COLO668 (cell line): ENCODE data around the gene CSNK2B.

ENCODE experiments used
- DNase-seq: peaks from one replicate; lab custom pipeline; 2025; ENCODE audit not compliant: unreplicated experiment; lab: John Stamatoyannopoulos, UW

Gene CSNK2B

DNA sequence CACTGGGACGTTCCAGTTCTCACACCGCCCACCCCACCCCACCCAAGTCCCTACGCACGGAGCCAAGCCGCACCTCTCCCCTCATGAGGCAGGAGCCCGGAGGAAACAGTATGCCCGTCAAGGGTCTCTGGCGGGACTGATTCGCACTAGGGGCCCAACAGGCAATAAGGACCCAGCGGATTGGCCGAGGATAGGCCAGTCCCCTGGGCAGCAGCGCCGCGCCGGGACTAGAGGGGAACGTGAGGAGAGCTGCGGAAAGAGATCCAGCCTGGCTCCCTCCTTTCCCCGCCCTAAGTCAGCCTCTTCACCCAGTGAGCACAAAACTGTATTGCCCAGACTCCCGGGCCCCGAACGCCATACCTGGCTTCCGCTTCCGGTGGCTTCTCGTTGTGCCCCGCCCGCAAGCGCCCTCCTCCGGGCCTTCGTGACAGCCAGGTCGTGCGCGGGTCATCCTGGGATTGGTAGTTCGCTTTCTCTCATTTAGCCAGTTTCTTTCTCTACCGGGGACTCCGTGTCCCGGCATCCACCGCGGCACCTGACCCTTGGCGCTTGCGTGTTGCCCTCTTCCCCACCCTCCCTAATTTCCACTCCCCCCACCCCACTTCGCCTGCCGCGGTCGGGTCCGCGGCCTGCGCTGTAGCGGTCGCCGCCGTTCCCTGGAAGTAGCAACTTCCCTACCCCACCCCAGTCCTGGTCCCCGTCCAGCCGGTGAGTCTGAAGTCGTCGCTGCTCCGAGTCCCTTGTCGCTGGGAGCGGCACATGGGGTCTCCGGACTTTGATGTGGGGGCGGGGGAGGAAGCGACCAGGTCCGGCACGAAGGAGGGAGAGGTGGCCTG, at the start of gene CSNK2B:
Gene CSNK2B (plus strand): TSS at position 580 of the 836 bp plus-strand sequence. CDS start 752 bp downstream, outside the sequence.
- peak; percentile 94 for DNase-seq

DNA sequence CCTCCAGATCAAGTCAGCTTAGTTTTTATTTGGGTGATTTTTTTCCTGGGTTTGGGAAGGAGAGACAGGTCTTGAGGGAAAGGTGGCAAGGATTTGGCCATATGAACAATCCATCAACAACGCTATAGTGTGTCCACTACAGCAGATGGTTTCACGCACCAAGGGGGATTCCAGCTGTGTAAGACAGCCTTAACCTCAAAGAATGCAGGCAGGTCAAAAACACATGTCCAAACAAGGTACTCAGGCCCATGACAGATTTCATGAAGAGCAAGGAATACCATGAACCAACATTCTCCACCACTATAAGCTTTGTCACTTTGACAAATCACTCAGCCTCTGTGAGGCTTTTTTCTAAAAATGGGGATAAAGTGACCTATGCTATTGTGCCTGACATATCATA, 48.9 kb upstream of the CSNK2B start:
- no peak for DNase-seq

DNA sequence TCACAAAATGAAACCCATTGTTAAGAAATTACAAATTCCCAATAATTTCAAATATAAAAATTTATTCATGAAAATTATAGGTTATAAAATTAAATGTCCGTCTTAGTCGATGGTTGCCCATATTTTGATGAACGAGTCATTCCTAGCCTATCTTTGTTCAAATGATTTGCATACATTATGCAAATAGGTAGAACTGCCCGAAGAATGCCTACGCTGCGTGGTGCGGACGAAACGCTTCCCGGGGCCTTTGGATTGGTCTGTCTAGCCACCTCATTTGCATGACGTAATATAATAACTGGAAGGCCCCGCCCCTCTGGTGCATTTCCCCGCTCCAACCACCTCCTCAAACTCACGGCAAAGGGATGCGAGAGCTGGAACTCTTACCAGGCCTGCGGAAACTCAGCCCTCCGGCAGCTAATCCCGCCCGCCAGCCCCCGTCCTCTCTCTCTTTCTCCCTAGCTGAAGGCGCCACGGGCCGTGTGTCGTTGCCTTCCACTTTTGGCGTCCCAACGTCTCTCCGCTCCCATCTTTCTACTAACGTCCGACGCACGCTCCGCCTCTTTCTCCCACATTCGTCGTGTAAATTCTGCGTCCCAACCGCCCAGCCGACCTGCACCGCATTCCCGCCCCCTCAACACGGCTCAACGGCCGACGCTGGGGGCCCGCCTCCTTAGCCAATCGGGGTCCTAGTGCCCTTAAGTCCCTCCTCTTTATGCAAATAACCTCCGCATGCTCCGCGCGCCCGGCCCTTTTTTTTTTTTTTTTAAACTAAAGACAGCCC, 45.9 kb upstream of the CSNK2B start:
- DNase-seq, result peak; percentile 98

DNA sequence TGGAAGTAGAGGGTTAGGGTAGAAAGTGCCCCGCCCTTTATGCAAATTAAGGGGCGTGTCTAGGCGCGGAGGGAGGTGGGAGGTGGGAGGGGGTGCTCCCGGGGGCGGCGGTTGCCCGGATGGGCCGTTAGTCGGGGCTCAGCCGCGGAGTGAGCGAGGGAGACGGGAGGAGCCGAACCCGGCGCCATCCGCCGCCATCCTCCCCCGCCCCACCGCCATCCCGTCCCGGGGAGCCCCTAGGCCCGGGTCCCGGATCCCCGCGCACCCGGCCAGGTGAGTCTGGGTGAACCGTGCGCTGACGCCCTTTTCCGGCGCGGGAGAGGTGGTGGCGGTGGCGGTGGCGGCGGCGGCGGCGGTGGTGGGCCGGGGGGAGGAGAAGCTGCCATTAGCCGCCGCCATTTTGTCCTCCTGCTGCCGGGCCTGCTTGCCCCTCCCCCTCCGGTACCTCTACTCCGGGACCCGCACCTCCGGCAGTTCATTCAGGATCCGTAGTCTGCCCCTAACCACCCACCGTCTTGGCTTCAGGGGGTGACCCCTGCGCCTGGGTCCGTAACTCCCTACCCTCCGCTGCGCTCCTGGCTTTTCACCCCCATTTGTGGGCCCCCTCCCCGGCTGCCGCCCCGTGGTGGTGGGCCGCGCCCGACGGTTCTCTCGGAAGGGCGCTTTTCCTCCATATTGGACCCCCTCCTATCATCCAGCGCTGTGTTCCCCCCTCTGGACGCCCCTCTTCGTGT, 45.1 kb upstream of the CSNK2B start, which contains the start of gene PRRC2A:
Gene PRRC2A (plus strand): TSS at position 130 of the 734 bp plus-strand sequence. CDS start 2,075 bp downstream, outside the sequence.
- peak; percentile 98 for DNase-seq

GRCh38 chr6:31621320-31621939, 44.5 kb upstream of the CSNK2B start:
- DNase-seq, result no peak

- peak; percentile 1 for DNase-seq
Measured at GRCh38 chr6:31621991-31622390, 43.9 kb upstream of the CSNK2B start.

- DNase-seq, result no peak
Measured at GRCh38 chr6:31622684-31623091, 43.2 kb upstream of the CSNK2B start.

GRCh38 chr6:31624070-31624469, 41.8 kb upstream of the CSNK2B start:
- no peak for DNase-seq

DNA sequence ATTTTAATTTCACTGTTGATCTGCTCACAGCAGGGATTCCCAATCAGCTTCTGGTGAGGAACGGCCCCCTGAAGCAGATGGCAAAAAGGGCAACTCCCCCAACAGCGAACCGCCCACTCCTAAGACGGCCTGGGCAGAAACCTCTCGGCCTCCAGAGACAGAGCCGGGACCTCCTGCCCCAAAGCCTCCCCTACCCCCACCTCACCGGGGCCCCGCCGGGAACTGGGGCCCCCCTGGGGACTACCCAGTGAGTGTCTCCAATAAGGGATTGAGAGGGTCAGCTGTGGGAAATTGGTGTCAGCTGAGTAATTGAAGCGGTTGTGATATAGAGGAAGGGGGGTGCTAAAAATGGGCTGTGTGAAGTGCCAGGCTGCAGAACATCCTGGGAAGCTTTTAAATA, 38.9 kb upstream of the CSNK2B start:
- no peak for DNase-seq

- DNase-seq, result no peak
Measured at GRCh38 chr6:31627690-31628287, 38.1 kb upstream of the CSNK2B start.

GRCh38 chr6:31629014-31629413, 36.9 kb upstream of the CSNK2B start:
- DNase-seq, result no peak

GRCh38 chr6:31630177-31630934, 35.5 kb upstream of the CSNK2B start:
- no peak for DNase-seq

DNA sequence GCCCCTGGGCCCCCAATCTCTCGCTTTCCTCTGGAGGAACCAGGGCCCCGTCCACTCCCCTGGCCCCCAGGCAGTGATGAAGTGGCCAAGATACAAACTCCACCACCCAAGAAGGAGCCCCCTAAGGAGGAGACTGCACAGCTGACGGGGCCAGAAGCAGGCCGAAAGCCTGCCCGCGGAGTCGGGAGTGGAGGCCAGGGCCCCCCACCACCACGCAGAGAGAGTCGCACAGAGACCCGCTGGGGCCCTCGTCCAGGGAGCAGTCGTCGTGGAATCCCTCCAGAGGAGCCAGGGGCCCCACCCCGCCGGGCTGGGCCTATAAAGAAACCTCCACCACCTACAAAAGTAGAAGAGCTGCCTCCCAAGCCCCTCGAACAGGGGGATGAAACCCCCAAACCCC, 34.7 kb upstream of the CSNK2B start:
- DNase-seq, result no peak

DNA sequence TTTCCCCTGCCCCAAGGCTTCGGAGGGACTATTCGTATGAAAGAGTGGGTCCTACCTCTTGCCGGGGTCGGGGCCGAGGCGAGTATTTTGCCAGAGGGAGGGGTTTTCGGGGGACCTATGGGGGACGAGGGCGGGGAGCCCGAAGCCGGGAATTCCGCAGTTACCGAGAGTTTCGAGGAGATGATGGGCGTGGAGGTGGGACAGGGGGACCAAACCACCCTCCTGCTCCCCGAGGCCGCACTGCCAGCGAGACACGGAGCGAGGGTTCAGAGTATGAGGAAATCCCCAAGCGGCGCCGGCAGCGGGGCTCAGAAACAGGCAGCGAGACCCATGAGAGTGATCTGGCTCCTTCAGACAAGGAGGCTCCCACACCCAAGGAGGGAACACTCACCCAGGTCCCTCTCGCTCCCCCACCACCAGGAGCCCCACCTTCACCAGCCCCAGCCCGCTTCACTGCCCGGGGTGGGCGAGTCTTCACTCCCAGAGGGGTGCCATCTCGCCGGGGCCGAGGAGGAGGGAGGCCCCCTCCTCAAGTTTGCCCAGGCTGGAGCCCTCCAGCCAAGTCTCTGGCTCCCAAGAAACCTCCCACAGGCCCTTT, 34.1 kb upstream of the CSNK2B start:
- DNase-seq, result no peak

- DNase-seq, result no peak
Measured at GRCh38 chr6:31632279-31632946, 33.5 kb upstream of the CSNK2B start.

DNA sequence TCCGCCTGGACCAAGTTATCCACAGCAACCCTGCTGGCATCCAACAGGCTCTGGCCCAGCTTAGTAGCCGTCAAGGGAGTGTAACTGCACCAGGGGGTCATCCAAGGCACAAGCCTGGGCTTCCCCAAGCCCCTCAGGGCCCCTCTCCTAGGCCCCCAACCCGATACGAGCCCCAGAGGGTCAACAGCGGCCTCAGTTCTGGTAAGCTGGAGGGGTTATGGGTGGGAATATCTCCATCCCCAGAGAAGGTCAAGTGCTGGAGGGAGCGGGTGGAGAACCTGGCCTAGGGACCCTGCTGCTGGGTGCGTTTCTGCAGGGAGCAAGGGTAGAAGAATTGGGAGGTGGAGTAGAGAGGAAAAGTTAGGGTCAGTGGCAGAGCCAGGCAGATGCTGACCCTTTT, 32.4 kb upstream of the CSNK2B start:
- DNase-seq, result no peak

DNA sequence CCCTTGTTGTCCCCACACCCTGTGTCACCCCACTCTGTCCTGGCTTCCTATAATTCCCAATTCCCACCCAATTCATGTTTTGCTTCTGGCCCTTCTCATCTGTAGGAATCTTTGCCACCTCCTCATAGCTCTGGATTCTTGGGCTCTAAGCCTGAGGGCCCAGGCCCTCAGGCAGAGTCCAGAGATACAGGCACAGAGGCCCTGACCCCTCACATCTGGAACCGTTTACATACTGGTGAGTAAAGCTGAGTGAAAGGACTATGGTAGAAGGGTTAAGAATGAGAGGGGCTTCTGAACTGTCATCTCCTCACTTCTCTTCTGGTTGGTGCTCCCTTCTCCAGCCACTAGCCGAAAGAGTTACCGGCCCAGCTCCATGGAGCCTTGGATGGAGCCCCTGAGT, 31.7 kb upstream of the CSNK2B start:
- no peak for DNase-seq

DNA sequence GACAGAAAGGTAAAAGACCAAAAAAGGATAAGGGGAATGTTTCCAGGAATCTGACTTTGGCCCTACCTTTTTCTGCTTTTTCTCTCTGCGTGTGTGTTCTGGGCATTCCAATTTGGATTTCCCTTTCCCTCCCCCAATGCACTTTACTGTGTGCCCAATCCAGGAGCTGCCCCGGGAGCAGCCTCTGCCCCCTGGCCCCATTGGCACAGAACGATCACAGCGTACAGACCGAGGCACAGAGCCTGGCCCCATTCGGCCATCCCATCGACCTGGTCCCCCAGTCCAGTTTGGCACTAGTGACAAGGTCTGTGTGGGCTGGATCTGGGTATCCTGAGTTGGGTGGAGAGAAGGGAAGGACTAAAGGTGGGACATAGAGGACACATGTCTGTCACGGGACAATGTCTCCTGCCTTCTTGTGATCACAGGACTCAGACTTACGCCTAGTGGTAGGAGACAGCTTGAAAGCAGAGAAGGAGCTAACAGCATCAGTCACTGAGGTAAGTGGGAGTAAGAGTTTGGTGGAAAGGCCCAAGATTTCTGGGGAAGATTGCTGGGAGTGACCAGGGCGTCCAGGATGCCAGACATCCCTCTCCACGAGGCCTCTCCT, 30.8 kb upstream of the CSNK2B start:
- no peak for DNase-seq
